Transverse colon (tissue), 3 donors: ENCODE data around the gene TRUB1.

Experiments used
- CTCF ChIP-seq, 5 experiments: fragments of 200-600 bp in 3 of 5; fragments of 450-650 bp in 2 of 5; sonication (generic) in 3 of 5; IDR thresholded peaks; 1 replicate in 2 of 5; 2 replicates in 3 of 5; pipeline ENCODE4 v1.5.1; 2016 to 2017; ENCODE audit warnings: antibody characterized with exemption in 5 of 5, inconsistent platforms in 3 of 5, mild to moderate bottlenecking in 2 of 5, moderate library complexity in 1 of 5
- EP300 ChIP-seq: sonication (generic); formaldehyde crosslinking; IDR thresholded peaks from one replicate; pipeline ENCODE4 v1.6.1; 2017; ENCODE audit warnings: antibody characterized with exemption, low read depth
- POLR2A ChIP-seq: fragments of 450-650 bp; IDR thresholded peaks from one replicate; pipeline ENCODE4 v1.6.1; 2016; ENCODE audit warnings: antibody characterized with exemption, mild to moderate bottlenecking, moderate library complexity

GRCh38 chr10:114915294-114915693 lies 22.7 kb upstream of the TRUB1 start:
- no peak for TF ChIP-seq POLR2A
- TF ChIP-seq CTCF (IDR thresholded peaks at IDR 0.05): no peak
- no peak for TF ChIP-seq EP300
